OCI-LY7 (cell line): ENCODE results near the gene B3GNT2. TPM values are rescaled to one million over a fixed set of nuclear protein-coding genes. Genes with fewer than 3 reads are reported as not detected.

Source experiments
- BruUV-seq: library from RNA; stranded (reverse); fragments of 400-500 nt; replicated peaks from 2 replicates; lab custom pipeline; 2021; lab: Mats Ljungman, UMichigan
- CTCF ChIA-PET: fragments of 300-600 bp; sonication (Branson Sonifier 250); formaldehyde crosslinking; loops from one replicate; lab custom pipeline; 2022; ENCODE audit warnings: antibody characterized with exemption; ENCODE audit not compliant: unreplicated experiment; lab: Charles Lee
- POLR2A ChIA-PET: fragments of 300-600 bp; sonication (Branson Sonifier 250); formaldehyde crosslinking; loops from one replicate; lab custom pipeline; 2022; ENCODE audit warnings: antibody characterized with exemption; lab: Charles Lee
- DNase-seq: peaks from one replicate; pipeline ENCODE4 v3.0.0-alpha.2; 2015; ENCODE audit warnings: low spot score
- H2AFZ ChIP-seq: fragments of 200-600 bp; sonication (generic), shearing (Covaris generic); 2 replicates; pipeline ENCODE4 v1.6.1; 2014; ENCODE audit warnings: mild to moderate bottlenecking, antibody characterized with exemption, low read length, moderate library complexity
- H3K27ac ChIP-seq: fragments of 200-600 bp; sonication (generic); 2 replicates; pipeline ENCODE4 v1.5.1; 2014; ENCODE audit warnings: mixed run types, low read depth, mild to moderate bottlenecking, moderate library complexity, low read length, inconsistent platforms; ENCODE audit not compliant: poor library complexity, severe bottlenecking
- H3K36me3 ChIP-seq: fragments of 200-600 bp; sonication (generic); 2 replicates; pipeline ENCODE4 v1.6.1; 2014; ENCODE audit warnings: mild to moderate bottlenecking, antibody characterized with exemption, low read length, moderate library complexity, mixed read lengths; ENCODE audit not compliant: insufficient read depth
- H3K4me1 ChIP-seq: fragments of 200-600 bp; sonication (generic); 2 replicates; pipeline ENCODE4 v1.5.1; 2014; ENCODE audit warnings: mild to moderate bottlenecking, low read length; ENCODE audit not compliant: insufficient read depth, poor library complexity, severe bottlenecking
- H3K4me2 ChIP-seq: fragments of 200-600 bp; sonication (generic); 2 replicates; pipeline ENCODE4 v1.6.1; 2014; ENCODE audit warnings: mild to moderate bottlenecking, low read length
- H3K4me3 ChIP-seq: fragments of 200-600 bp; sonication (generic); 2 replicates; pipeline ENCODE4 v1.5.1; 2014; ENCODE audit warnings: mild to moderate bottlenecking, low read depth, low read length; ENCODE audit not compliant: poor library complexity, severe bottlenecking
- H3K79me2 ChIP-seq: fragments of 200-600 bp; sonication (generic); 2 replicates; pipeline ENCODE4 v1.6.1; 2016; ENCODE audit warnings: low read depth, mild to moderate bottlenecking, low read length, moderate library complexity, mixed read lengths; ENCODE audit not compliant: insufficient read depth
- H3K9me2 ChIP-seq: fragments of 200-600 bp; sonication (generic); 2 replicates; pipeline ENCODE4 v1.6.1; 2016; ENCODE audit warnings: mild to moderate bottlenecking, low read length, mixed read lengths; ENCODE audit not compliant: insufficient read depth
- H3K9me3 ChIP-seq: fragments of 200-600 bp; sonication (generic); 2 replicates; pipeline ENCODE4 v1.6.1; 2014; ENCODE audit warnings: mild to moderate bottlenecking, mixed run types, low read length, mixed read lengths
- H4K20me1 ChIP-seq: fragments of 200-600 bp; sonication (generic); 2 replicates; pipeline ENCODE4 v1.6.1; 2014; ENCODE audit warnings: mild to moderate bottlenecking, antibody characterized with exemption, low read length, moderate library complexity, mixed read lengths; ENCODE audit not compliant: insufficient read depth
- EZH2phosphoT487 ChIP-seq: fragments of 200-600 bp; sonication (generic); IDR thresholded peaks from 2 replicates; pipeline ENCODE4 v1.6.1; 2018; ENCODE audit warnings: low read depth, borderline replicate concordance, mild to moderate bottlenecking, mixed run types, antibody characterized with exemption, low read length, moderate library complexity, mixed read lengths
- intact Hi-C: fragments of 100-400 bp; cut with micrococcal nuclease; formaldehyde crosslinking; loops from one replicate; pipeline ENCODE4 v1.10.0; 2022; ENCODE audit not compliant: unreplicated experiment
- total RNA-seq, 2 experiments: library from RNA; depleted of rRNA in 1 of 2; stranded (reverse); fragments of >200 nt in 1 of 2; shearing (Covaris generic) in 1 of 2; gene quantifications; 2 replicates each; pipeline ENCODE4 v1.2.3, GENCODE V29; 2014 to 2022
- TF ChIP-seq, protein P1 (sequence below): fragments of 200-600 bp; sonication (generic); conservative IDR thresholded peaks from 2 replicates; pipeline ENCODE4 v1.5.1; 2014; ENCODE audit warnings: mild to moderate bottlenecking, antibody characterized with exemption, low read length, moderate library complexity, mixed read lengths

B3GNT2 gene
- total RNA-seq, 2 experiments from 2014 or later, result 51.1 to 65.8 TPM

DNA sequence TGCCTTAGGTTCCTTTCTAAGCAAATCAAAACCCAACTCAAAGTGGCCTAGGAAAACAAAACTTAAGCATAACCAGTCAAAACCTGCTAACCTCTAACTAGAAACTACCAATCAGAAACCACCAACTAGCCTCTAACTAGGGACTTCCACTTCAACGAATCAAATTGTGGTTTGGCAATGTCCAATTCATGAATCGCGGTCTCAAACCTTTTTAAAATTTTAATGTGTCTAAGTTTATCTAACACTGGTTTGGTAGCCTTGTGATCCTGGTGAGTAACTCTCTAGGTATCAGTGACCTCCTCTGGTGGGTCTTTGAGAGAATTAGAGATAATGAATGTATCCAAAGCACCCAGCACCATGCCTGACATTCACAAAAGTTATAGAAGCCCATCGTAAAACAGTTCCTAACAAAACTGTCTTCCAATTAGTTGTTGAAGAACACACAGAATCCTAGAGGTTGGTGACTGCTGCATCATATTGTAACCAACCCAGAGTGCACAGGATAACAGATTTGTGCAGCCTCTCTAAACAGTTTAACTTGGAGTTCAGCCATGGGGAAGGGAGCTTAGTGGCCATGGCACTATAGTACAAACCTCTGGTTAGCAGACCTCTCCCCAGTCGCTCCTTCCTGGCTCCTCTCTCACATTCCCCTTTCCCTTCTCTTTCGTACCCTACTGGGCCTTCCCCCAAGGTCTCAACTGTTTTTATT lies 45.2 kb upstream of the B3GNT2 start:
- H3K4me1 ChIP-seq, result peaks cover 37% of the 10 kb centered on the region
- no TSS peak for BruUV-seq
- DNase-seq, result no peak
- TF ChIP-seq, protein P1, sequence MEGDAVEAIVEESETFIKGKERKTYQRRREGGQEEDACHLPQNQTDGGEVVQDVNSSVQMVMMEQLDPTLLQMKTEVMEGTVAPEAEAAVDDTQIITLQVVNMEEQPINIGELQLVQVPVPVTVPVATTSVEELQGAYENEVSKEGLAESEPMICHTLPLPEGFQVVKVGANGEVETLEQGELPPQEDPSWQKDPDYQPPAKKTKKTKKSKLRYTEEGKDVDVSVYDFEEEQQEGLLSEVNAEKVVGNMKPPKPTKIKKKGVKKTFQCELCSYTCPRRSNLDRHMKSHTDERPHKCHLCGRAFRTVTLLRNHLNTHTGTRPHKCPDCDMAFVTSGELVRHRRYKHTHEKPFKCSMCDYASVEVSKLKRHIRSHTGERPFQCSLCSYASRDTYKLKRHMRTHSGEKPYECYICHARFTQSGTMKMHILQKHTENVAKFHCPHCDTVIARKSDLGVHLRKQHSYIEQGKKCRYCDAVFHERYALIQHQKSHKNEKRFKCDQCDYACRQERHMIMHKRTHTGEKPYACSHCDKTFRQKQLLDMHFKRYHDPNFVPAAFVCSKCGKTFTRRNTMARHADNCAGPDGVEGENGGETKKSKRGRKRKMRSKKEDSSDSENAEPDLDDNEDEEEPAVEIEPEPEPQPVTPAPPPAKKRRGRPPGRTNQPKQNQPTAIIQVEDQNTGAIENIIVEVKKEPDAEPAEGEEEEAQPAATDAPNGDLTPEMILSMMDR, result no peak
- TF ChIP-seq EZH2phosphoT487, result no peak
- no peaks in the 10 kb centered on the region for H4K20me1 ChIP-seq
- ChIA-PET CTCF (no interaction called here), POLR2A (interaction anchor here (0.6 to 1.4 kb wide), 2 partner anchors 13 to 21 kb away, joined by 3 to 5 read pairs; no protein-coding TSS in a partner anchor)
- no peak overlapping the region for H3K27ac ChIP-seq
- peaks cover 7% of the 10 kb centered on the region for H3K9me3 ChIP-seq
- no peaks in the 10 kb centered on the region for H3K9me2 ChIP-seq
- intact Hi-C loops, result no loop called here
- no peaks in the 10 kb centered on the region for H3K36me3 ChIP-seq
- no peak overlapping the region for H3K4me2 ChIP-seq
- H2AFZ ChIP-seq, result no peak overlapping the region
- H3K79me2 ChIP-seq, result no peaks in the 10 kb centered on the region
- H3K4me3 ChIP-seq, result no peak overlapping the region

DNA sequence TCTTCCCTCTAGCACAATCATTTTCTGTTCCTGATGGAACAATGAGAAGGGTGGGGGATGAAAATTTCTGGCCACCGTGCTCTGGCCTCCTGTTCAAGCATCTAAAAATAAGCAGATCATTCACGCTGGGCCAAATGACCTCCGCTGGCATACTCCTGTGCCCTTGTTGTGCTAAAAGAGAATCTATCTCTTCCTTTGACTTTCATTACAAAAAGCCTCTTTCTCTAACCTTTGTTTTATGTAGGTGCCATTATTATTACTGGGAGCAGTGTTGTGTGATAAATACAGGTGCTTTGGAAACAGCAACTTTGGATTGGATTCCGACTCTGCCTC lies 44.6 kb upstream of the B3GNT2 start:
- H3K4me2 ChIP-seq, result no peak overlapping the region

More for the DNA sequence above, 44.6 kb upstream of the B3GNT2 start:
- Histone ChIP-seq H3K36me3 (no peaks in the 10 kb centered on the region), H4K20me1 (no peaks in the 10 kb centered on the region), H3K9me3 (peaks cover 7% of the 10 kb centered on the region), H3K79me2 (no peaks in the 10 kb centered on the region), H3K4me3 (no peak overlapping the region), H2AFZ (no peak overlapping the region), H3K9me2 (no peaks in the 10 kb centered on the region), H3K4me1 (peaks cover 32% of the 10 kb centered on the region), H3K27ac (no peak overlapping the region)
- no TSS peak for BruUV-seq
- TF ChIP-seq, protein P1, result no peak
- no peak for TF ChIP-seq EZH2phosphoT487
- no peak for DNase-seq
- intact Hi-C loops, result no loop called here
- ChIA-PET CTCF (no interaction called here), POLR2A (interaction anchor here (0.6 to 1.4 kb wide), 2 partner anchors 12 to 20 kb away, joined by 3 to 5 read pairs; no protein-coding TSS in a partner anchor)
